Measurements from ENCODE around the gene EXOSC6.
"Not testable (repeated sequence)": the region's sequence is repeated elsewhere in the genome, so short reads cannot be mapped to it uniquely, and the experiment has no call there.

Gene EXOSC6

GRCh38 chr16:70206382-70206781 is 45.4 kb downstream of the EXOSC6 start:
- H3K79me1 ChIP-seq (ENCODE audit: low read depth, low read length); H4K91ac ChIP-seq (ENCODE audit: low read depth, low read length, poor library complexity); H3K27ac ChIP-seq (replicated peaks; ENCODE audit: low read length); H2BK12ac ChIP-seq (ENCODE audit: low read length); H3K9me3 ChIP-seq (replicated peaks in 1 of 2; ENCODE audit: control insufficient read depth in 2 of 2, insufficient read depth in 1 of 2, low read depth in 1 of 2, low read length in 2 of 2); H2BK15ac ChIP-seq (ENCODE audit: low read length); H3K9ac ChIP-seq (ENCODE audit: low read depth, low read length, poor library complexity); H3K18ac ChIP-seq (ENCODE audit: low read length); H4K8ac ChIP-seq (ENCODE audit: low read depth, low read length); H3K4me3 ChIP-seq (ENCODE audit: low read length in 2 of 2); H2AFZ ChIP-seq (ENCODE audit: low read length); H3K23ac ChIP-seq (ENCODE audit: low read depth, low read length, poor library complexity); H3K36me3 ChIP-seq (replicated peaks in 1 of 2; ENCODE audit: control insufficient read depth in 2 of 2, insufficient read depth in 2 of 2, low read length in 2 of 2); H2AK5ac ChIP-seq (ENCODE audit: low read depth, low read length); H3K4me2 ChIP-seq (ENCODE audit: insufficient read depth, low read length, poor library complexity, severe bottlenecking); H3K27me3 ChIP-seq (ENCODE audit: control insufficient read depth in 3 of 3, insufficient read depth in 3 of 3, low read depth in 1 of 3, low read length in 3 of 3); DNase-seq (ENCODE audit: low spot score); H3K4ac ChIP-seq (ENCODE audit: low read length); H3K14ac ChIP-seq (ENCODE audit: low read length); H2BK120ac ChIP-seq (ENCODE audit: low read depth, low read length); H3K4me1 ChIP-seq (ENCODE audit: control insufficient read depth in 2 of 2, insufficient read depth in 1 of 2, low read depth in 1 of 2, low read length in 2 of 2); H2BK5ac ChIP-seq (ENCODE audit: low read length): not testable (repeated sequence)
- no CpG with 5 or more reads among the region's 6 CpGs for WGBS, 2 donors (ENCODE audit: extremely low coverage in 2 of 2, insufficient read length in 2 of 2, insufficient replicate concordance in 1 of 2)

- not testable (repeated sequence) for H2BK120ac ChIP-seq (ENCODE audit: low read depth, low read length); H3K18ac ChIP-seq (ENCODE audit: low read length); H3K4ac ChIP-seq (ENCODE audit: low read length); H3K4me3 ChIP-seq (ENCODE audit: low read length in 2 of 2); H3K9ac ChIP-seq (ENCODE audit: low read depth, low read length, poor library complexity); H3K14ac ChIP-seq (ENCODE audit: low read length); H3K4me2 ChIP-seq (ENCODE audit: insufficient read depth, low read length, poor library complexity, severe bottlenecking); DNase-seq (ENCODE audit: low spot score); H2BK12ac ChIP-seq (ENCODE audit: low read length); H3K4me1 ChIP-seq (ENCODE audit: control insufficient read depth in 2 of 2, insufficient read depth in 1 of 2, low read depth in 1 of 2, low read length in 2 of 2); H3K27me3 ChIP-seq (ENCODE audit: control insufficient read depth in 3 of 3, insufficient read depth in 3 of 3, low read depth in 1 of 3, low read length in 3 of 3); H3K23ac ChIP-seq (ENCODE audit: low read depth, low read length, poor library complexity); H3K27ac ChIP-seq (replicated peaks; ENCODE audit: low read length); H3K9me3 ChIP-seq (replicated peaks in 1 of 2; ENCODE audit: control insufficient read depth in 2 of 2, insufficient read depth in 1 of 2, low read depth in 1 of 2, low read length in 2 of 2); H2AK5ac ChIP-seq (ENCODE audit: low read depth, low read length); H3K79me1 ChIP-seq (ENCODE audit: low read depth, low read length); H2AFZ ChIP-seq (ENCODE audit: low read length); H2BK5ac ChIP-seq (ENCODE audit: low read length); H2BK15ac ChIP-seq (ENCODE audit: low read length); H4K91ac ChIP-seq (ENCODE audit: low read depth, low read length, poor library complexity); H3K36me3 ChIP-seq (replicated peaks in 1 of 2; ENCODE audit: control insufficient read depth in 2 of 2, insufficient read depth in 2 of 2, low read length in 2 of 2); H4K8ac ChIP-seq (ENCODE audit: low read depth, low read length)
- WGBS, 2 donors (ENCODE audit: extremely low coverage in 2 of 2, insufficient read length in 2 of 2, insufficient replicate concordance in 1 of 2): no CpG with 5 or more reads among the region's 46 CpGs
These were observed 46.9 kb downstream of the EXOSC6 start for GRCh38 chr16:70204668-70205405.

GRCh38 chr16:70204010-70204409 is 47.7 kb downstream of the EXOSC6 start:
- H2AFZ ChIP-seq (ENCODE audit: low read length); H3K4me1 ChIP-seq (ENCODE audit: control insufficient read depth in 2 of 2, insufficient read depth in 1 of 2, low read depth in 1 of 2, low read length in 2 of 2); H3K36me3 ChIP-seq (replicated peaks in 1 of 2; ENCODE audit: control insufficient read depth in 2 of 2, insufficient read depth in 2 of 2, low read length in 2 of 2); H2BK15ac ChIP-seq (ENCODE audit: low read length); H3K4ac ChIP-seq (ENCODE audit: low read length); H2BK12ac ChIP-seq (ENCODE audit: low read length); H4K8ac ChIP-seq (ENCODE audit: low read depth, low read length); H2BK120ac ChIP-seq (ENCODE audit: low read depth, low read length); H2BK5ac ChIP-seq (ENCODE audit: low read length); H3K4me2 ChIP-seq (ENCODE audit: insufficient read depth, low read length, poor library complexity, severe bottlenecking); H4K91ac ChIP-seq (ENCODE audit: low read depth, low read length, poor library complexity); H3K23ac ChIP-seq (ENCODE audit: low read depth, low read length, poor library complexity); H3K9me3 ChIP-seq (replicated peaks in 1 of 2; ENCODE audit: control insufficient read depth in 2 of 2, insufficient read depth in 1 of 2, low read depth in 1 of 2, low read length in 2 of 2); H3K27ac ChIP-seq (replicated peaks; ENCODE audit: low read length); H3K79me1 ChIP-seq (ENCODE audit: low read depth, low read length); H3K9ac ChIP-seq (ENCODE audit: low read depth, low read length, poor library complexity); H3K14ac ChIP-seq (ENCODE audit: low read length); H2AK5ac ChIP-seq (ENCODE audit: low read depth, low read length); H3K18ac ChIP-seq (ENCODE audit: low read length); DNase-seq (ENCODE audit: low spot score); H3K4me3 ChIP-seq (ENCODE audit: low read length in 2 of 2); H3K27me3 ChIP-seq (ENCODE audit: control insufficient read depth in 3 of 3, insufficient read depth in 3 of 3, low read depth in 1 of 3, low read length in 3 of 3): not testable (repeated sequence)
- no CpG with 5 or more reads among the region's 29 CpGs for WGBS, 2 donors (ENCODE audit: extremely low coverage in 2 of 2, insufficient read length in 2 of 2, insufficient replicate concordance in 1 of 2)

- H3K9ac ChIP-seq (ENCODE audit: low read depth, low read length, poor library complexity); H2AK5ac ChIP-seq (ENCODE audit: low read depth, low read length); H3K14ac ChIP-seq (ENCODE audit: low read length); H3K23ac ChIP-seq (ENCODE audit: low read depth, low read length, poor library complexity); H3K79me1 ChIP-seq (ENCODE audit: low read depth, low read length); H2BK12ac ChIP-seq (ENCODE audit: low read length); H3K9me3 ChIP-seq (replicated peaks in 1 of 2; ENCODE audit: control insufficient read depth in 2 of 2, insufficient read depth in 1 of 2, low read depth in 1 of 2, low read length in 2 of 2); H3K4ac ChIP-seq (ENCODE audit: low read length); H4K91ac ChIP-seq (ENCODE audit: low read depth, low read length, poor library complexity); H2BK15ac ChIP-seq (ENCODE audit: low read length); H3K36me3 ChIP-seq (replicated peaks in 1 of 2; ENCODE audit: control insufficient read depth in 2 of 2, insufficient read depth in 2 of 2, low read length in 2 of 2); H3K27ac ChIP-seq (replicated peaks; ENCODE audit: low read length); H2BK120ac ChIP-seq (ENCODE audit: low read depth, low read length); DNase-seq (ENCODE audit: low spot score); H3K18ac ChIP-seq (ENCODE audit: low read length); H2BK5ac ChIP-seq (ENCODE audit: low read length); H3K4me2 ChIP-seq (ENCODE audit: insufficient read depth, low read length, poor library complexity, severe bottlenecking); H2AFZ ChIP-seq (ENCODE audit: low read length); H3K4me3 ChIP-seq (ENCODE audit: low read length in 2 of 2); H4K8ac ChIP-seq (ENCODE audit: low read depth, low read length); H3K27me3 ChIP-seq (ENCODE audit: control insufficient read depth in 3 of 3, insufficient read depth in 3 of 3, low read depth in 1 of 3, low read length in 3 of 3); H3K4me1 ChIP-seq (ENCODE audit: control insufficient read depth in 2 of 2, insufficient read depth in 1 of 2, low read depth in 1 of 2, low read length in 2 of 2): not testable (repeated sequence)
- WGBS, 2 donors (ENCODE audit: extremely low coverage in 2 of 2, insufficient read length in 2 of 2, insufficient replicate concordance in 1 of 2): no CpG with 5 or more reads among the region's 7 CpGs
These were observed 48.2 kb downstream of the EXOSC6 start for GRCh38 chr16:70203508-70203907.

Data from neuronal stem cell (in vitro differentiated cells).